RPMI8226 (cell line): ENCODE measurements around the gene TOP3B.

Source experiments
- DNase-seq: peaks from one replicate; pipeline ENCODE4 v3.0.0-alpha.2; 2015

Gene TOP3B, protein sequence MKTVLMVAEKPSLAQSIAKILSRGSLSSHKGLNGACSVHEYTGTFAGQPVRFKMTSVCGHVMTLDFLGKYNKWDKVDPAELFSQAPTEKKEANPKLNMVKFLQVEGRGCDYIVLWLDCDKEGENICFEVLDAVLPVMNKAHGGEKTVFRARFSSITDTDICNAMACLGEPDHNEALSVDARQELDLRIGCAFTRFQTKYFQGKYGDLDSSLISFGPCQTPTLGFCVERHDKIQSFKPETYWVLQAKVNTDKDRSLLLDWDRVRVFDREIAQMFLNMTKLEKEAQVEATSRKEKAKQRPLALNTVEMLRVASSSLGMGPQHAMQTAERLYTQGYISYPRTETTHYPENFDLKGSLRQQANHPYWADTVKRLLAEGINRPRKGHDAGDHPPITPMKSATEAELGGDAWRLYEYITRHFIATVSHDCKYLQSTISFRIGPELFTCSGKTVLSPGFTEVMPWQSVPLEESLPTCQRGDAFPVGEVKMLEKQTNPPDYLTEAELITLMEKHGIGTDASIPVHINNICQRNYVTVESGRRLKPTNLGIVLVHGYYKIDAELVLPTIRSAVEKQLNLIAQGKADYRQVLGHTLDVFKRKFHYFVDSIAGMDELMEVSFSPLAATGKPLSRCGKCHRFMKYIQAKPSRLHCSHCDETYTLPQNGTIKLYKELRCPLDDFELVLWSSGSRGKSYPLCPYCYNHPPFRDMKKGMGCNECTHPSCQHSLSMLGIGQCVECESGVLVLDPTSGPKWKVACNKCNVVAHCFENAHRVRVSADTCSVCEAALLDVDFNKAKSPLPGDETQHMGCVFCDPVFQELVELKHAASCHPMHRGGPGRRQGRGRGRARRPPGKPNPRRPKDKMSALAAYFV

DNA sequence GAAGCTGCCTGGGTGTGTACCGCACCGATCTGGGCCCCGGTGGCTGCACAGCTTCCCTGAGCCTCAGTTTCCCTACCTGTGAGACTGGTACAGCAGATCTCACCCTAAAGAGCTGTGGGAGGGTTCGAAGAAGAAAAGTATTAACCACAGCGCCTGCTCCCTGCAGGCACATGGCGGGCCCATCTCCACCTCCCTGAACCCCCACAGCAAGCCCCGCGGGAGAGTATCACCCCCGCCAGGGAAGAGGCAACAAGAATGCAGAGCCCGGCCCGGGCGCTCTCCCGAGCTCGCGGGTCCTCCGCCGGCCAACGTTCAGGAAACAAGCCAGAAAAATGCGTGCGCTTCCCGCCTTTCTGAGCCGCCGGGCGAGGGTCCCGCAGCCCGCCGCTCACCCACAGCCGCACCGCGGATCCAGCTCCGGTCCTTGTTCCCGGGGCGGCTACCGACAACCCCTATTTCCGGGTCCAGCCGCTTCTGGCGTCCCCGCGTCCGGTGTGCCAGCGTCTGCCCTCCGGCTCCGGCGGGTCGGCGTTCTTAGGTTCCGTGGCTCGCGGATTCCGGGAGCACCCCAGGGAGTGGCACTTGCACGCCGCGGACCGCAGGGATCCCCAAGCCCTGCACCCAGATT lies at the start of gene TOP3B:
Gene TOP3B, minus strand, starts transcription at position 450 of the 628 bp plus-strand sequence. CDS start 7,078 bp downstream, outside the sequence.
- DNase-seq = peak; percentile 63

DNA sequence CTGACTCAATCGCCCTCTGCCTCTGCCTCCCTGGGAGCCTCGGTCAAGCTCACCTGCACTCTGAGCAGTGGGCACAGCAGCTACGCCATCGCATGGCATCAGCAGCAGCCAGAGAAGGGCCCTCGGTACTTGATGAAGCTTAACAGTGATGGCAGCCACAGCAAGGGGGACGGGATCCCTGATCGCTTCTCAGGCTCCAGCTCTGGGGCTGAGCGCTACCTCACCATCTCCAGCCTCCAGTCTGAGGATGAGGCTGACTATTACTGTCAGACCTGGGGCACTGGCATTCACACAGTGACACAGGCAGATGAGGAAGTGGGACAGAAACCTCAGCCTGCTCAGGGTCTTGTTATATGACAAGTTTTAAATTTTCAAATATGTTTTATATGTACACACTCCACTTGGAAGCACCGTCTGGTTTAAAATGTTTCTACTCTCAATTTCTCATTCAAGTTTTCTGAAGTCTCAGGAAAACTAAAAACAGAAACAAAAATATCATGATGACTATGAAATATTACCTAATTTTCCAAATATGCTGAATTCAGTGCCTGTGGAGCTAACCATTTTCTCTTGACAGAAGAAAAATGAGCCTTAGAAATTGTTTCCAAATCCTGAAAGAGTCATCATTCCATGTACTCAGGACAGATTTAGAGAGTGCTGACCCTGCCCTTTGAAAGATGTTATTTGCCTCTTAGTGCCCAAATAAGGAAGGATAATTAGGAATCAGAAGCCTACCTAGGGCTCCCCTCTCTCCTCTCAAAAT lies 48.8 kb upstream of the TOP3B start:
- DNase-seq = peak; percentile 28

DNA sequence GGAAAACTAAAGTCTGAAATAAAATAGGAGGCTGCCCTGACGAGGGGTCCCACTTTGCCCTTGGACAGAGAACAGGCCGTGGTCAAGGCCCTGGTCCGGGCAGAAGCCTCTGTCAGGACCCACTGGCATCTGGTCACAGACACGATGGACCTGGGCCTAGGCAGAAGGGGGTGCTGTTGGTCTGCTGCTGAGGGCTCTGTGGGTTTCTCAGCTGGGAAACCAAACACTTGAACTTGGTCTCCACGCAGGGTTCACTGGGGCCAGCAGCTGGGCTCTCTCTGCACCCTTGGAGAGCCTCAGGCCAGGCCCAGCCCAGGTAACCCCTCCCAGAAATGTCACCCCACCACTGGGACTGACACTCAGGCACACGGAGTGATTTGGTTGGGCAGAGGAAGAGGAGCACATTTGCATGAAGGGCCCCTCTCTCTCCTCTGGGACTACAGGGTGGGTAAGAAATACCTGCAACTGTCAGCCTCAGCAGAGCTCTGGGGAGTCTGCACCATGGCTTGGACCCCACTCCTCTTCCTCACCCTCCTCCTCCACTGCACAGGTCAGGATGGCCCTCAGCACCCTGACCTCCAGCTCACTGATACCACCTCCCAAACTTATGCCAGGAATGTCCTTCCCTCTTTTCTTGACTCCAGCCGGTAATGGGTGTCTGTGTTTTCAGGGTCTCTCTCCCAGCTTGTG lies 48.1 kb upstream of the TOP3B start:
- peak; percentile 66 for DNase-seq

DNA sequence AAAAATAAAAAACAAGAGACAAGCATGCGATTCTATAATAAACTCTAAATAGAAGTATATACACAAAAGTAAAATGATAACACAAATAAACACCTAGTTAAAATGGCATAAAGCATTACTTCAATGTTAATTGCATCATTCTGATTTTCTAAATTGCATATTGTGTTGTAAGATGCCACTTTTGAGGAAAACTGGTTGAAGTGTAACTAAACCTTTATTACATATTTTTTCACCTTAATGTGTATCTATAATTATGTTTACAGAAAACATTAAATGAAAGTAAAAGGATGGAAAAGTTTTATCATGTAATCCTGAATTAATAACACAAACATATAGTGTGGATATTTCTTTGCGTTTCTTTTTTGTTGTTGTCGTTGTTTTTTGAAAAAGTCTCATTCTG lies 45.4 kb upstream of the TOP3B start:
- DNase-seq = no peak

DNA sequence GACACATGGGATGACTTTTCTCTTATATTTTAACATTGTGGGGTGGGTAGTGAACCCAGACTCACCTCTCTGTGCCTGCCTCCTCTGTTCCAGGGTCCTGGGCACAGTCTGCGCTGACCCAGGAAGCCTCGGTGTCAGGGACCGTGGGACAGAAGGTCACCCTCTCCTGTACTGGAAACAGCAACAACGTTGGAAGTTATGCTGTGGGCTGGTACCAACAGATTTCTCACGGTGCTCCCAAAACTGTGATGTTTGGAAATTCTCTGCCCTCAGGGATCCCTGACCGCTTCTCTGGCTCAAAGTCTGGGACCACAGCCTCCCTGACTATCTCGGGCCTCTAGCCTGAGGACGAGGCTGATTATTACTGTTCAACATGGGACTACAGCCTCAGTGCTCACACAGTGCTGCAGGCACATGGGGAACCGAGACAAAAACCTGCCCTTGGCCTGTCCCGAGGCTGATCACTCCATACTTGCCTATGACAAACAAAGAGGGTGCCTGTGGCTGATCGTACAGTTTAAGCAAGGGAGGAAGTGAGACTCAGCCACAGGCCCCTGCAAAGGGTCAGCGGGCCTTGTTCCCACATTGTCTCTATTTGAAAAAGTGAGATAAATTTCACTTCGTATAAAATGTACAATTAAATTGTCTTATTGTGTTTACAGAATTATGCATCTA lies 43.7 kb upstream of the TOP3B start:
- DNase-seq = peak; percentile 15

DNA sequence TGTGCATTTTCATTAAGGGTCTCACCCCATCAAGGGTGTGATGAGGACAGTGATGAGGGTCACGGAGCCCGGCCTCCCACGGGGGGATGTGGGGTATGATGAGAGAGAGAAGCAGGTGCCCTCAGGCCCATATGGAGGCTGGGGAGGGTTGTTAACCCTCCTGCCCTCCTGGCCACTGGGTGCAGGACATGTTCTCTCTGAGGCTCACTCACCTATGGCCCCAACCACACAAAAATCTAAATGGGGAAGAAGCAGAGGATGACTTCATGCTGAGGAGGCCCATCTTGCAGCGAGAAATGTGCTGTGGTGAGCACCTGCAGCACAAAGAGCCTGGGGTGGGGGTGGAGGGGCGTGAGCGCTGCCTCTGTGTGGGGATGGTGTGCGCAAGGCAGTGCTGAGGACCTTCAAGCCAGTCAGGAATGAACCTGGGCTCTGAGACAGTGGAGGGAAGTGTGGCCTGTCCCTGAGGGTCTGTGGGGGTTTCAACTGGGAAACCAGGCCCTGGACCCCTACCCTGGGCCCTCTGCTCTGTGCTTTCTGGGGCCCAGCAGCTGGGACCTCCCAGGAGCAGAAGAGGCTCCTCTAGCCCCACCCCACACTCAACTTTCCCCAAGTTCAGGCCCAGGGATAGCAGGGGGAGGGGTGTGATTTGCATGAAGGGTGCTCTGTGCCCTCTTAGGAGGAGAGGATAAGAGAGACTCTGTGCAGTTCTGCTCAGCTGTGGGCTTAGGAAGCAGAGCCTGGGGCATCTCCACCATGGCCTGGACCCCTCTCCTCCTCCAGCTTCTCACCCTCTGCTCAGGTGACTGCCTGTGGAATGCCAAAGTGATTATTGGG lies 43.0 kb upstream of the TOP3B start:
- peak; percentile 61 for DNase-seq

DNA sequence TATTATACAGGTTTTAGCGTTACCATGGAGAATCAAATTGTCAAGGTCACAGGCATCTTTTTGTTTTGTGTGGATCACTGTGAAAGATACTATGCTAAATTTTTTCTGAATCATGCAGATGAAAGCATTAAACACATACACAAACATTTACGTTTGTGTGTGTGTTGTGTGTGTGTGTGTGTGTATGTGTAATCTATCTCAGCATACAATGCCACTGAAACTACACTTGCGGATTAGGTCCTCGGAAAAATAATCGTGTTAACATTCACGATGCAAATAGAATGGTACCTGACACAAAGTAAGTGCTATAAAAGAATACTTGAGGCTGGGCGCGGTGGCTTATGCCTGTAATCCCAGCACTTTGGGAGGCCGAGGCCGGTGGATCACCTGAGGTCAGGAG lies 41.9 kb upstream of the TOP3B start:
- DNase-seq = no peak

DNA sequence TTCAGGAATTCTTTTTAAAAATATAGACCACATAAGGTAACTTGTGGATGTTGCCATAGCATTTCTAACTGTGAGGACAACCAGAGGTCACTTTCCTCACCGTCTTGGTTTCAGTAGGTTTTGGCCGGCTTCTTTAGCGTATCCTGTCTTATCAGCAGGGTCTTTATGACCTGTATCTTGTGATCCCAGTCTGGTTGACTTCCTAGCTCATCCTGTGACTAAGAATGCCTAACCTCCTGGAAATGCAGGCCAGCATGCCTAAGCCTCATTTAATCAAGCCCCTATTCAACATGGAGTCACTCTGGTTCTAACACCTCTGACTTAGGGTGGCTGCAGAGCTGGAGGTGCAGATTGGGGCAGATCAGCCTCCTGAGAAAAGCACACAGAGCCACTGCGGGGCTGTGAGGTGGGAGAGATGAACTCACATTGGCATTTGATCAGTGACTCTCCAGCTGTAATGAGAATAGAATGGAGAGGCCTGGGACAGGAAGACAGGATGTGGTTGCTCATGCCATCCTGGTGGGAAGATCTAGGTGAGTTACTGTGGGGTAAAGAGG lies 41.1 kb upstream of the TOP3B start:
- no peak for DNase-seq

DNA sequence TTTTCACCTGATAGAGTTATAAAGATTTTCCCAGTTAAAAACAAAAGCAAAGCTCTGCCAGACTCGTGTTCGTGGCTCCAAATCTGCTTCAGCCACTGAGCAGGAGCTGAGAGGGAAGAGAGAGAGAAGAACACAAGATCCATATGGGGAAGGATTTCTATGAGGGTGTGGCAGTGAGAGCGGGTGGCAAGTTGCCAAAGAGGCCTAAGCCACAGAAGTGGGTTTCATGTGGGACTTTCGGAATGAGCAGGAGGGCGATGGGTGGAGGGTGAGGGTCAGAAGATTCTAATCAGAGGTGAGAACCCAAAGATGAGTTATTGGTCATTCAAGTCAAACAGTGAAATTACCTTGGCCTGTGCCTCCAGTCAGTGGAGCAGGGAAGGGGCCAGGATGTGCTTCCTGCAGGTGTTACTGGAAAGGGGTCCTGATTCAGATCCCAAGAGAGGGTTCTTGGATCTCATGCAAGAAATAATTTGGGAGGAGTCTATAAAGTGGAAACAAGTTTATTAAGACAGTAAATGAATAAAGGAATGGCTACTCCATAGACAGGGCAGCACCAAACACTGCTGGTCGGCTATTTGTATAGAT lies 40.5 kb upstream of the TOP3B start:
- no peak for DNase-seq

DNA sequence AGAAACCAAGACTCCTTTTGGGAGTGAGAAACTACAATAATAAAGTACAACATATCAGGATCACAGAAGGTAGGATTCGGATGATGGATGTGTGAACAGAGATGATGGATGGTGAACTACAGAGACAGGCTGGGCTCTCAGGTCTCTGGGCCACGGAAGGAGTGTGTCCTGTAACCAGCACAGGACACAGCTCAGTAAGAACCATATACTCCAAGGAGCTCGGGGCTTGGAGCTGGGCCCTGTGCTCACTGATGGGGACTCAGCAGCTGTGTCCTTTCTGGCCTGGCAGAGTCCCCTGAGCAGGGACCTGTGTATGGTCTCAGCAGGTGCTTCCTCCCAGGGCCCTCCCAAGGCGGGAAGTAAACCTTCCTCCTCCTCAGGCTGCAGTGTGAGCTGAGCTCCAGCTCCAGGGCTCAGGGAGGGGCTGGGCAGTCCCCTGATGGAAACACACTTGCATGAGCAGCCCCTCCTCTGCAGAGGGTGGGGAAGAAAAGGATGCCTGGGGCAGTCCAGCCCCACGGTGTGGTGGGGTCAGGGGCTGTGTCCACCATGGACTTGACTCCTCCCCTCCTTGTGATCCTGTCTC lies 39.8 kb upstream of the TOP3B start:
- peak; percentile 41 for DNase-seq

DNA sequence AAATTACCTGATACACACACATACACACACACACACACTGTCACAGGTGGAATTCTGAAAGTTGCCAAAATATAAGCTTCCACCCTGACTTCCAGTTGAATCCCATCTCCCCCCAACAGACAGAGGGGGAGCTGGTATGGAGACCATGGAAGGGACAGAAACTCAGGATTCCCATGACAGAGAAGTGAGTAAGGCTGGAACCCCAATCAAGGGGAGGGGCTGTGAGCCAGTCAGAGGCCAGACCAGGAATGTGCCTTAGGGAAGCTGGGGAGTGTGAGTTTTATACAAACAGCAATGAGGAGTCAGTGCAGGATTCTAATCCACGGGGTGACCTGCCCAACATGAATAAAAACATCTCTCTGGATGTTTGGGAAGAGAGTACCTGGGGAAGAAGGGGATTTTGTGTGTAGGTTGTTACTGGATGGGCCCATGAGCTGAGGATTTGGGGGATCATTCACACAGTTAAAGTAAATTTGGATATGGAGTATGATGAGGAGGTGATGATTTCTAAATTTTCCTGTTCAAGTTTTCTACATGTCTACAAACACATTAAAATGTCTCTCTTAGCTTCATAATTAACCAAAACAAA lies 38.7 kb upstream of the TOP3B start:
- no peak for DNase-seq

DNA sequence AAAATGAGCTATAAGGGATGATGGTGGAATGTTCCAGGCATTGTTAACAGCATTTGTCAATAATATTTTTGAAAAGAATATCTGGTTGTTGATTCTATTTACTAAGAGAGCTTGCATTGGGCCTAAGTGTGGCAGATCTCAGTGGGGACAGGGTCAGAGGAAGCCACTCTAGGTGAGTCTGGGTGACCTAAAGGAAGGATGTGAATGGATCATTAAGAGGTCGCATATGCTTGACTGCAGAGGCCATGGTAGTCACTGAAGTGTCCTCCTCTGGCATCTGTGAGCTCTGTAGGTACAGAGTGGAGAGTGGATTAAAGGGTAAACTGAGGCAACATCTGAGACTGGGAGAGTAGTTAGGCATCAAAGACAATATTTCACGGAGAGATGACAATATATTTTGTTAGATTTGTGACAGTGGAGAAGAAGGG lies 37.9 kb upstream of the TOP3B start:
- DNase-seq = no peak

DNA sequence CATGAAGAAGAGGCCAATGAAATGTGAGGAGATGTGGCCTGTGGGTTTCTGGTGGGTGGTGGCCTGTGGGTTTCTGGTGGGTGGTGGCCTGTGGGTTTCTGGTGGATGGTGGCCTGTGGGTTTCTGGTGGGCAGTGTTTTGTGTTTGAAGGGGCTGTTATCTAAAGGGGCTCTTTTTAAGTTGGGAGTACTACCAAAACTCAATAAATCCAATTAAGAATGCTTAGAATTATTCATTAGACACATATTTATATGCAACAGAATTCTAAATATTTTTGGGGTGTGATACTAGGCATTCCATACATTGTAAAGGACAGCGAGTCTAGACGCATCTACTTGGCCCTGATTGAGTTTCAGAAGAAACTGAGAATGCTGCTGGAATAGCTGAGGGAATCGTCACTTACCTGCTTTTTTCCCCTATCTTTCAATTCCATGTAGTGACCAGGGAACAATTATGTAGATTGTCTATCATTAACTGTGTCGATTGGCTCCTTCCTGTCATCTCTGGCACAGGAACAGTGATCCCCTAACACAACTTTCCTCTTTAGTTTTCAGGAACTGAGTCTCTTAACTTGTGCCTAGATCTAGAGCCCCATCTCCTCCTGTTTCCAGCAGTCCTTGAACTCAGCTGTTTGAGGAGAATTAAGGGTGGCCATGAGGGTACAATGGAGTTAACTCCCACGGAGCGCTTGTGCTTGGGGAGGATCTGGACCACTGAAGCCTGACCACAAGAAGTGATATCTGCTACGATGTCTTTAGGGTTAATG lies 37.3 kb upstream of the TOP3B start:
- no peak for DNase-seq

DNA sequence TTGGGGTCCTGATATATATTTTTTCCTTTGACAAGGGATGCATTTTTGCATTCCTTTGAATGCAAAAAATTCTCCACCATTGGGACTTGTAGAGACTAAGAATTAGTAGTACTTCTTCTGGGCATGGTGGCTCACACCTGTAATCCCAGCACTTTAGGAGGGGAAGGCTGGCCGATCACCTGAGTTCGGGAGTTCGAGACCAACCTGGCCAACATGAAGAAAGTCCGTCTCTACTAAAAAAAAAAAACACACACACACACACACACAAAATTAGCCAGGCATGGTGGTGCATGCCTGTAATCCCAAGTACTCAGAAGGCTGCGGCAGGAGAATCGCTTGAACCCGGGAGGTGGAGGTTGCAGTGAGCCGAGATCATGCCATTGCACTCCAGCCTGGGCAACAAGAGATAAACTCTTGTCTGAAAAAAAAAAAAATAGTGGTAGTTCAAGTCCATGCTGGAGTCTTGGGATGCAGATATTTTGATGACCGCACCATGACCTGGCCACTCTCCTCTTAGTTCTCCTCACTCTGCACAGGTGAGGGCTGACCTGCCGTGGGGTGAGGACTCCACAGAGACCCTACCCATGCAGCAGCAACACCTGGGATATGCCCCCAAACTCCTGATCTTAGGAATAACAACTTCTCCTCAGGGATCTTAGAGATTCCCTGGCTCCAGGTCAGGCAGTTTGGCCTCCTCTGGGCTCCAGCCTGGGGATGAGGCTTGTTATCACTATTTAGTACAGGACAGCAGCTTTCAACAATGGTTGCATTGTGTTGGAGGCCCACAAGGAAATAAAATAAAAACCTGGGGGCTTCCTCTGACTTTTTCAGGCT lies 36.5 kb upstream of the TOP3B start:
- no peak for DNase-seq

DNA sequence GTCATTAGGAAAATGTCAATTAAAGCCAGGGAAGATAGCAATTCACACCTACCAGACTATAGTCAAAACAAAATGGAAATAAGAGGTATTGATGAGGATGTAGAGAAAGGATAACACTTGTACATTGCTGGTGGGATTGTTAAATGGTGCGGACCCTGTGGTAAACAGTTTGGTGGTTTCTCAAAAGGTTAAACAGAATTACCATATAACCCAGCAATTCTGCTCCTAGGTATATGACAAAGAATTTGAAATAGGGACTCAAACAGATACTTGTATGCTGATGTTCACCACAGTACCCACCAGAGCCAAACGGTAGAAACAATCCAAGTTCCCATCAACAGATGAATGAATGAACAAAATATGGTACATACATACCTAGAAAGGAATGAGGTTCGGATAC lies 33.0 kb upstream of the TOP3B start:
- no peak for DNase-seq

DNA sequence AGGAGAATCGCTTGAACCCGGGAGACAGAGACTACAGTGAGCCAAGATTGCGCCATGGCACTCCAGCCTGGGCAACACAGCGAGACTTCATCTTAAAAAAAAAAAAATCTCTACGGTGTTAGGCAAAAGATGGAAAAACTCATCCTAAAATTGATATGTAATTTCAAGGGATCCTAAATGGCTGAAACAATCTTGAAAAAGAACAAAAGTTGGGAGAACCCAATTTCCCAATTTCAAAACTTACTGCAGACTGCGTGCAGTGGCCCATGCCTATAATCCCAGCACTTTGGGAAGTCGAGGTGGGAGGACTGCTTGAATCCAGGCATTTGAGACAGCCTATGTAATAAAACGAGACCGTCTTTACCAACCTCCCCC lies 31.7 kb upstream of the TOP3B start:
- no peak for DNase-seq

DNA sequence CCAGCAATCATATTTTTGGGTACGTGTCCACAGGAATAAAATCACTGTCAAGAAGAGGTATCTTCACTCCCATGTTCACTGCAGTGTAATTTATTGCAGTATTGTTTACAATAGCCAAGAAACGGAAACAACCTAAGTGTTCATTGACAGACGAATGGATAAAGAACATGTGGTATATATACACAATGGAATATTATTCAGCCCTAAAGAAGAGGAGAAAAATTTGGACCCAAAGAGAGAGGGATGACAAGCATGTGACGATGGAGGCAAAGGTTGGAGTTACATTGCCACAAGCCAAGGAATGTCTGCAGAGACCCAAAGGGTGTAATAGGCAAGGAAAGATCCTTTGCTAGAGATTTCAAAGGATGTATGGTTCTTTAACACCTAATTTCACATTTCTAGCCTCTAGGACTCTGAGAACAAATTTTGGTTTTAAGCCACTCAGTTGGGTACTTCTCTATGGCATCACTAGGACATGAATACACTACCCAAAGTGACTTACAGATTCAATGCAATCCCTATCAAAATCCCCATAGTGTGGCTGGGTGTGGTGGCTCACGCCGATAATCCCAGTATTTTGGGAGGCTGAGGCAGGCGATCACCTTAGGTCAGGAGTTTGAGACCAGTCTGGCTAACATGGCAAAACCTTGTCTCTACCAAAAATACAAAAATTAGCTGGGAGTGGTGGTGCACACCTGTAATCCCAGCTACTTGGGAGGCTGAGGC lies 31.1 kb upstream of the TOP3B start:
- DNase-seq = no peak
